T-helper 2 cell treated with Interferon-gamma antibody and Interleukin-4, amounts not matched to agents 100 ng/mL and 5 ng/mL, for 36 hours (primary cell): ENCODE data around the gene CAMK1. TPM values are rescaled to one million over a fixed set of nuclear protein-coding genes. Genes with fewer than 3 reads are reported as not detected.

ENCODE experiments used
- intact Hi-C: fragments of 100-400 bp; cut with micrococcal nuclease; formaldehyde crosslinking; loops from one replicate; pipeline ENCODE4 v1.15.1; 2023
- total RNA-seq: library from RNA; stranded (reverse); gene quantifications from 2 replicates; pipeline ENCODE4 v1.2.3, GENCODE V29; 2022

Gene CAMK1
- 46.7 and 50.6 TPM in 2 replicates for total RNA-seq

GRCh38 chr3:9769426-9770275 lies at the start of gene CAMK1:
Gene CAMK1 (minus strand): TSS chr3:9769947. CDS start chr3:9767749, 2,198 bp downstream.
- intact Hi-C loops: loop anchor here (1.0 kb wide), 3 partner anchors 10 to 24 kb away; partner anchors contain the start of gene ARPC4

- intact Hi-C loops: no loop called here
These were observed 49.1 kb upstream of the CAMK1 start for GRCh38 chr3:9818666-9819335.

- intact Hi-C loops: no loop called here
These were observed 47.7 kb upstream of the CAMK1 start for GRCh38 chr3:9817436-9817835.

GRCh38 chr3:9815986-9816385 lies 46.2 kb upstream of the CAMK1 start:
- intact Hi-C loops: no loop called here

GRCh38 chr3:9812870-9813483 lies 43.2 kb upstream of the CAMK1 start:
- intact Hi-C loops: no loop called here

- intact Hi-C loops: no loop called here
These were observed 41.1 kb upstream of the CAMK1 start for GRCh38 chr3:9810846-9811245.

- intact Hi-C loops: no loop called here
These were observed 40.7 kb upstream of the CAMK1 start for GRCh38 chr3:9810433-9810770.

GRCh38 chr3:9809615-9810432 lies 40.1 kb upstream of the CAMK1 start, which contains the start of gene TTLL3:
Gene TTLL3 (plus strand): TSS chr3:9810262. CDS start chr3:9810662, 400 bp downstream.
- intact Hi-C loops: no loop called here

GRCh38 chr3:9809239-9809614 lies 39.5 kb upstream of the CAMK1 start:
- intact Hi-C loops: no loop called here

GRCh38 chr3:9808345-9809037 lies 38.7 kb upstream of the CAMK1 start:
- intact Hi-C loops: no loop called here

GRCh38 chr3:9807981-9808344 lies 38.2 kb upstream of the CAMK1 start:
- intact Hi-C loops: no loop called here

- intact Hi-C loops: no loop called here
These were observed 37.2 kb upstream of the CAMK1 start for GRCh38 chr3:9806688-9807589.

GRCh38 chr3:9806137-9806536 lies 36.4 kb upstream of the CAMK1 start:
- intact Hi-C loops: no loop called here

GRCh38 chr3:9804996-9805395 lies 35.2 kb upstream of the CAMK1 start:
- intact Hi-C loops: no loop called here

- intact Hi-C loops: no loop called here
These were observed 33.7 kb upstream of the CAMK1 start for GRCh38 chr3:9803494-9803893.

- intact Hi-C loops: no loop called here
These were observed 30.8 kb upstream of the CAMK1 start for GRCh38 chr3:9800529-9800928.

- intact Hi-C loops: no loop called here
These were observed 27.6 kb upstream of the CAMK1 start for GRCh38 chr3:9797196-9797945.

- intact Hi-C loops: no loop called here
These were observed 25.5 kb upstream of the CAMK1 start for GRCh38 chr3:9795207-9795606.

GRCh38 chr3:9794400-9794799 lies 24.7 kb upstream of the CAMK1 start:
- intact Hi-C loops: loop anchor here (5.0 kb wide), 1 partner anchor 453 kb away; the partner anchor contains the start of gene TATDN2
